Spleen (tissue), 11 donors: ENCODE data around the gene MAP3K7CL. TPM values are rescaled to one million over a fixed set of nuclear protein-coding genes. Genes with fewer than 3 reads are reported as not detected.

Source experiments
- DNase-seq: peaks from one replicate; pipeline ENCODE4 v3.0.0-alpha.2; 2020
- H3K27ac ChIP-seq, 8 donors: fragments of 200-600 bp; sonication (generic) in 7 of 8; 1 replicate in 4 of 8; 2 replicates in 4 of 8; pipeline versions ENCODE4 v1.5.0 to v1.8.0; 2016 to 2021; ENCODE audit warnings: inconsistent platforms in 4 of 8, mild to moderate bottlenecking in 4 of 8, moderate library complexity in 1 of 8
- H3K27me3 ChIP-seq, 7 donors: fragments of 200-600 bp; sonication (generic) in 6 of 7; replicated peaks in 1 of 7; 1 replicate in 4 of 7; 2 replicates in 3 of 7; pipeline versions ENCODE4 v1.5.0 to v1.8.0; 2016 to 2021; ENCODE audit warnings: inconsistent platforms in 3 of 7, mild to moderate bottlenecking in 1 of 7
- H3K36me3 ChIP-seq, 6 donors: fragments of 200-600 bp; sonication (generic) in 5 of 6; 1 replicate in 4 of 6; 2 replicates in 2 of 6; pipeline versions ENCODE4 v1.5.0 to v1.8.0; 2016 to 2021; ENCODE audit warnings: inconsistent platforms in 2 of 6
- H3K4me1 ChIP-seq, 6 donors: fragments of 200-600 bp; sonication (generic) in 5 of 6; 1 replicate in 3 of 6; 2 replicates in 3 of 6; pipeline versions ENCODE4 v1.5.0 to v1.8.0; 2016 to 2021; ENCODE audit warnings: inconsistent platforms in 3 of 6
- H3K4me3 ChIP-seq, 8 donors: fragments of 200-600 bp; sonication (generic) in 7 of 8; 1 replicate in 4 of 8; 2 replicates in 4 of 8; pipeline versions ENCODE4 v1.5.0 to v1.8.0; 2016 to 2021; ENCODE audit warnings: inconsistent platforms in 4 of 8, mild to moderate bottlenecking in 4 of 8, moderate library complexity in 2 of 8
- H3K9me3 ChIP-seq, 8 donors: fragments of 200-600 bp; sonication (generic) in 7 of 8; 1 replicate in 4 of 8; 2 replicates in 4 of 8; pipeline versions ENCODE4 v1.5.0 to v1.8.0; 2016 to 2021; ENCODE audit warnings: inconsistent platforms in 4 of 8
- CTCF ChIP-seq, 11 experiments: fragments of 200-600 bp in 7 of 11; fragments of 450-650 bp in 4 of 11; sonication (generic) in 4 of 11; IDR thresholded peaks in 8 of 11; conservative IDR thresholded peaks in 3 of 11; 1 replicate in 7 of 11; 2 replicates in 4 of 11; pipeline versions ENCODE4 v1.4.0 to v1.8.0; 2016 to 2021; ENCODE audit warnings: antibody characterized with exemption in 11 of 11, inconsistent platforms in 4 of 11, mild to moderate bottlenecking in 1 of 11
- POLR2A ChIP-seq, 3 donors: fragments of 450-650 bp; IDR thresholded peaks; one replicate each; pipeline ENCODE4 v1.5.1; 2017; ENCODE audit warnings: antibody characterized with exemption in 3 of 3, mild to moderate bottlenecking in 1 of 3
- POLR2AphosphoS5 ChIP-seq, 3 donors: sonication (generic); formaldehyde crosslinking; IDR thresholded peaks; one replicate each; pipeline ENCODE4 v1.5.1; 2017; ENCODE audit warnings: antibody characterized with exemption in 3 of 3
- WGBS, 5 donors: extraction: QIAGEN DNeasy Blood & Tissue Kit in 3 of 5; methylation state at CpG; one replicate each; pipeline versions ENCODE4 v1.1.5 to v1.1.7; 2013 to 2018; 5-methylcytosine and 5-hydroxymethylcytosine counted together
- intact Hi-C: fragments of 100-400 bp; cut with DNase I; formaldehyde crosslinking; loops from one replicate; pipeline ENCODE4 v1.15.0; 2023; ENCODE audit warnings: low total_unique reads
- polyA plus RNA-seq, 3 donors: library from polyadenylated mRNA; stranded (reverse); fragments of 200-250 nt; gene quantifications; one replicate each; pipeline ENCODE4 v1.2.1, GENCODE V29; 2013
- total RNA-seq, 7 donors: library from RNA; depleted of rRNA in 3 of 7; stranded (reverse); fragments of >200 nt in 3 of 7; fragmentation: NEBNext Ultra II Directional in 4 of 7; extraction: Animal tissue kit (Norgen Biotek cat#: 25700) in 4 of 7; gene quantifications; one replicate each; pipeline versions ENCODE4 v1.1.0 to v1.2.1, GENCODE V29; 2016 to 2021
- donor health status: healthy with polysubstance abuse.
- donor health status: DM: no; HTN: no; CAD: no; lungs with moderate emphysema.
- donor health status: DM: no; HTN: no; CAD: no.
- donor health status: Bipolar disorder and iron deficiency.
- donor health status: healthy.
- donor health status: DM: no; HTN: no; CAD: no.
- donor health status: DM: yes; HTN: yes; CAD: no.

MAP3K7CL gene
- total and polyA plus RNA-seq, 10 donors = 6.9 to 24.3 (median 12.4) TPM

- intact Hi-C loops = no loop called here
- Histone ChIP-seq H3K4me1 (peaks cover 0 to 11% (median 0%) of the 10 kb centered on the region in 6 donors), H3K27ac (peak overlapping the region in 5 of 8 donors; percentile 5 to 58 (median 27)), H3K4me3 (no peak overlapping the region), H3K9me3 (no peaks in the 10 kb centered on the region), H3K36me3 (no peaks in the 10 kb centered on the region), H3K27me3 (no peaks in the 10 kb centered on the region)
- 65 to 85% (median 81%) methylated on average over 7 of the region's 7 CpGs for WGBS, 5 donors
- no peak for DNase-seq
- TF ChIP-seq POLR2A (IDR thresholded peaks at IDR 0.05) (no peak), CTCF (IDR thresholded peaks at IDR 0.05 in 8 of 11, conservative IDR thresholded peaks at IDR 0.05 in 3 of 11) (no peak), POLR2AphosphoS5 (IDR thresholded peaks at IDR 0.05) (no peak)
Measured at GRCh38 chr21:29145852-29146453, 15.5 kb downstream of the MAP3K7CL start.

- Histone ChIP-seq H3K27ac (no peak overlapping the region), H3K4me1 (peaks cover 0 to 11% (median 0%) of the 10 kb centered on the region in 6 donors), H3K9me3 (no peaks in the 10 kb centered on the region), H3K27me3 (no peaks in the 10 kb centered on the region), H3K4me3 (no peak overlapping the region), H3K36me3 (no peaks in the 10 kb centered on the region)
- WGBS, 5 donors = 71 to 95% (median 84%) methylated on average over 1 of the region's 1 CpG
- intact Hi-C loops = no loop called here
- no peak for TF ChIP-seq CTCF (IDR thresholded peaks at IDR 0.05 in 8 of 11, conservative IDR thresholded peaks at IDR 0.05 in 3 of 11)
- TF ChIP-seq POLR2AphosphoS5 (IDR thresholded peaks at IDR 0.05) = no peak
- no peak for TF ChIP-seq POLR2A (IDR thresholded peaks at IDR 0.05)
- no peak for DNase-seq
Measured at GRCh38 chr21:29146726-29147125, 16.3 kb downstream of the MAP3K7CL start.

GRCh38 chr21:29148530-29148929 is 18.1 kb downstream of the MAP3K7CL start:
- no peak for TF ChIP-seq CTCF (IDR thresholded peaks at IDR 0.05 in 8 of 11, conservative IDR thresholded peaks at IDR 0.05 in 3 of 11)
- TF ChIP-seq POLR2A (IDR thresholded peaks at IDR 0.05) = no peak
- no peak for TF ChIP-seq POLR2AphosphoS5 (IDR thresholded peaks at IDR 0.05)
- 63 to 80% (median 71%) methylated on average over 5 of the region's 5 CpGs for WGBS, 5 donors
- Histone ChIP-seq H3K4me3 (no peak overlapping the region), H3K27me3 (no peaks in the 10 kb centered on the region), H3K9me3 (no peaks in the 10 kb centered on the region), H3K4me1 (peaks cover 0 to 11% (median 0%) of the 10 kb centered on the region in 6 donors), H3K36me3 (no peaks in the 10 kb centered on the region), H3K27ac (no peak overlapping the region)
- no peak for DNase-seq
- intact Hi-C loops = no loop called here

GRCh38 chr21:29149808-29150425 is 19.5 kb downstream of the MAP3K7CL start:
- no peaks in the 10 kb centered on the region for H3K9me3 ChIP-seq
- intact Hi-C loops = no loop called here
- DNase-seq = no peak
- TF ChIP-seq POLR2AphosphoS5 (IDR thresholded peaks at IDR 0.05) (no peak), CTCF (IDR thresholded peaks at IDR 0.05 in 8 of 11, conservative IDR thresholded peaks at IDR 0.05 in 3 of 11) (no peak), POLR2A (IDR thresholded peaks at IDR 0.05) (no peak)
- peaks cover 0 to 8% (median 0%) of the 10 kb centered on the region in 6 donors for H3K4me1 ChIP-seq
- no peak overlapping the region for H3K4me3 ChIP-seq
- whole genome bisulfite sequencing, 5 donors = 74 to 91% (median 84%) methylated on average over 3 of the region's 3 CpGs
- H3K36me3 ChIP-seq = no peaks in the 10 kb centered on the region
- H3K27me3 ChIP-seq = no peaks in the 10 kb centered on the region
- no peak overlapping the region for H3K27ac ChIP-seq
